GM21786 (cell line): ENCODE results near the gene SNX20.

Experiments
- ATAC-seq: cut with Tn5 transposase; IDR thresholded peaks from one replicate; pipeline ENCODE4 v1.9.1; 2021; ENCODE audit not compliant: unreplicated experiment

SNX20 gene

GRCh38 chr16:50683689-50684374 lies 2.7 kb upstream of the SNX20 start:
- ATAC-seq = peak; percentile 66

GRCh38 chr16:50680556-50680893 lies 587 bp downstream of the SNX20 start:
- no peak for ATAC-seq

GRCh38 chr16:50679676-50680555 lies 1.2 kb downstream of the SNX20 start:
- ATAC-seq = no peak

GRCh38 chr16:50679266-50679665 lies 1.8 kb downstream of the SNX20 start:
- ATAC-seq = no peak

DNA sequence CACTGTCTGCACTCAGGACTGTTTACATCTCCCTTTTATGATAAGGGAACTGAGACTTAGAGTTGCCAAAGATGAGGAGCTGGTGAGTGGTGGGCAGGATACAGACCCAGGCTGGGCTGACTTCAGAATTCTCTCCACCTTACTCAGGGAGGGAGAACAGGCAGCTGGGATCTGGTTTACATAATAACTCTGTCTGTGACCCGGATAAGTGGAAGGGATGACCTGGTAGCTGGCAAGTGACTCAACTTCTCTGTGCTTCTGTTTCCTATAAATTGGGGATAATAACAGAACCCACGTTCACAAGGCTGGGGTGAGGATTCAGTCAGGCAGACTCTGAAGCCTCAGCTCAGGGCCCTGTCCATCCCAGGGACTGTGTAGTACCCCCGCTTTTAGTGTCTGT lies 2.6 kb downstream of the SNX20 start:
- ATAC-seq = no peak

- no peak for ATAC-seq
Measured at GRCh38 chr16:50677351-50677750, 3.8 kb downstream of the SNX20 start.

GRCh38 chr16:50676684-50677225 lies 4.4 kb downstream of the SNX20 start:
- ATAC-seq = no peak

DNA sequence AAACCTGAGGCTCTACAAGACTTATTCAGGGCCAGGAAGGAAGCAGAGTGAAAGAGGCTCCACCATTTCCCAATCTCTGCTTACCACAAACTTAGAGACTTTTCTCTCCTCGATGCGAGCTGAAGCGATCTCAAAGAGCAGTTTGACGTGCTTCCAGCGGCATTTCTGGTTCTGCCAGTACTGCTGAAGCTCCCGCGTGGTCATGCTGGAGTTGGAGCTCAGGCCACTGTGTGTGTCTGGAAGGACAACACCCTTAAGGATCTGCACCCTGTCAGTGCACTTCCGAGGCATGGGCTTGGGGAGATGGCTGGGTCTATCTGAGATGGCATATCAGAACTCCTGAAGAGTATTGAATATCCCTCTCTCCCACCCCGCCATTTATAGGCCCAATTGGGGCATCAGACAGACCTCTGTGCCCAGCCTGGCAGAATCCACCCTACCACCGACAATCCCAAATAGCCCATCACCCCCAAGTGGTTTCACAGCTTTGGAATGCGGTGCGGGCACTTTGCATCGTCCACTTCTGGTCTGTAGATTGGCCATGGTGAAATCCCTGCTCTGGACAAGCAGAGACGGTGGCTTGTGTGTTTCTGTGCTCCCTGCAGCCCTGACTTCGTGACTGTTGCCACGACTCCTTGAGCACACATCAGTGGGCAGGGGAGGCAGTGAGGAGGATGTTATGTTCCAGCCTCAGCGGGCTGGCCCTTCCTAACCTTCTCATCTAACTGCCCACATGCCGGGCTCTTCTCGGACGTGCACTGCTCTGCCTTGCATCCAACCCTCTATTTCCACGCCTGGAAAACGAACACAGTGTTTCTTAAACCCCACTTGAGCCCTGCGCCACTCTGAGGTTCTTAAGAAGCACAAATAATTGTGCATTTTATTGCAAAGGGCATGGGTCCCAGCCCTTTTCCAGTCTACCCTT lies 5.2 kb downstream of the SNX20 start:
- no peak for ATAC-seq

GRCh38 chr16:50674831-50675230 lies 6.3 kb downstream of the SNX20 start:
- ATAC-seq = no peak

- ATAC-seq = no peak
Measured at GRCh38 chr16:50673496-50674275, 7.4 kb downstream of the SNX20 start.

GRCh38 chr16:50671644-50672260 lies 9.4 kb downstream of the SNX20 start:
- no peak for ATAC-seq

GRCh38 chr16:50670476-50670875 lies 10.6 kb downstream of the SNX20 start:
- no peak for ATAC-seq

DNA sequence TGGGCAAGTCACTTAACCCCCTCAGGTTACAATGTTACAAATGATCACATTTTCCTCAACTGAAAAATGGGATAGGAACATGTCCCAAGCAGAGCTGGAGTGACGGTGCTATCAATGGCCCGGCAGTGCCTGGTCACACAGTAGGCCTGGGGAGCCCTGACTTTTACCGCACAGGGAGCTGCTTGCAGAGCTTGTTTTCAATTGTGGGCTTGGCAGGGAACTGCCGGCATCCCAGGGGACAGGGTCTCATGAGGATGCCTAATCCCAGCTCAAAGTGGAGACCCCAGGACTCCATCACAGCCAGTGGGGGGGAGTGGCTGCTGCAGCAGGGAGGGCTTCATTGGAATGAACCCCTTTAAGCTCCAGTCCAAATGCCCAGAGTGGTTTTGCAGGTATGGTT lies 11.4 kb downstream of the SNX20 start:
- no peak for ATAC-seq

DNA sequence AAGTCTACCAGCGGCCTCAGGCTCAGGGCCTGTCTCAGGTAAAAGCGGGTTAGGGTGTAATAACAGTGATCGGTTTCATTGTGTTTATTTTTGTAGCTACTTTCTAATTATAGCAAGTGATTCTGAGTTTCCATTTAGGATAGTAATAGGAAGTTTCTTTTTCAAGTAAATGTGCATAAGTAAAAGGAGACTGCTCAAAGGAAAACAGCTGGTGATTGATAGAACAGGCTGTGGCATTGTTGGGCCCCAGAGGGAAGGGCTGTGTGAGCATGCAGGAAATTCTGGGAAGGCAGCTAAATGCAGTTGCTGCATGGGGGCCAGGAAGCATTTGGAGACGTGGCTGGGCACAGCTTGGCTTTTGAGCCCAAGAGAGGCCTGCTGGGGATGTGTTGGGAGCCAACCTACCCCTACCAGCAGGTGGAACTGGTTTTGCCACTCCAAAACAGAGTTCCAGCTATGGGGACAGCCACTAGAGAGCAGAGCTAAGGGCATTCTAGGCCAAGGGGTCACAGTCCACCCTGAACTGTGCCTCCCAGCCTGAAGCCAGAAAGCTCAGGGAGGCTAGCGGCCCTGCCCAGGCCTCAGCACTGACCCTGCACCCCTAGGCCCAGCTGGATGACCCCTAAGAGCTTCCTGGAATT lies 12.6 kb downstream of the SNX20 start:
- no peak for ATAC-seq

DNA sequence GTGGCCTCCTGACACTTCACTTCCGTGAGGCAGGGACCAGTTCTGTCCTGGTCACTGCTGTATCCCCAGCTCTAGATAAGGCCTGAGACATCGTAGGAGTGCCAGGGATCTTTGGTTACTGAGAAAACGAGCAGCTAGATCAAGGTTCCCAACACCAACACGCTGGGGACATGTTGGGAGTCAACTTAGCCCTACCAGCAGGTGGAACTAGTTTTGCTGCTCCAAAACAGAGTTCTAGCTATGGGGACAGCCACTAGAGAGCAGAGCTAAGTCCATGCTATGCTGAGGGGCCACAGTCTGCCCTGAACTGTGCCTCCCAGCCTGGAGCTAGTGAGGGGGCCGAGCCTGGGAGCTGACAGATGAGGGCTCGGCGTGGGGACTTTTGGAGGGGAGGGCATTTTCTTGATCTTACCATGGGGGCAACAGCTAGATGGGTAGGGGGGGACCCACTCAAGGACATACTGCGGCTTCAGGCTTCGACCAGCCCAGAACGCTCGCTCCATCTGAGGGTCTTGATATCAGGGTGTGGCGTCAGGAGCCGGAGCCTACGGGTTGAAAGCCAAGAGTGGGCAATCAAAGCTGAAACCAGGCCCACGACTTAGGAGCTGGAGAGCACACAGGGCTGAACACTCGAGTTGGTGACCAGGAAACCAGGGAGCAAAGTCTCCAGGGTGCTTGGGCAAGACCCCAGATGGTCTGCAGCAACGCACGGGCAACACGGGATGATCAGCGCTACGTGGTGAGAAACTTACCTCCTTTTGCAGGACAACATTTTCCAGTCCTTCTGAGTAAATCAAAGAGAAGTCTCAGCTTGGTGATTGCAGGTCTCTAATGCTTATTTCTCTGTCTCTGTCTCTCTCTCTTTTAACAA lies 13.4 kb downstream of the SNX20 start:
- ATAC-seq = no peak

- ATAC-seq = peak; percentile 93
Measured at GRCh38 chr16:50666658-50667496, 14.2 kb downstream of the SNX20 start.

DNA sequence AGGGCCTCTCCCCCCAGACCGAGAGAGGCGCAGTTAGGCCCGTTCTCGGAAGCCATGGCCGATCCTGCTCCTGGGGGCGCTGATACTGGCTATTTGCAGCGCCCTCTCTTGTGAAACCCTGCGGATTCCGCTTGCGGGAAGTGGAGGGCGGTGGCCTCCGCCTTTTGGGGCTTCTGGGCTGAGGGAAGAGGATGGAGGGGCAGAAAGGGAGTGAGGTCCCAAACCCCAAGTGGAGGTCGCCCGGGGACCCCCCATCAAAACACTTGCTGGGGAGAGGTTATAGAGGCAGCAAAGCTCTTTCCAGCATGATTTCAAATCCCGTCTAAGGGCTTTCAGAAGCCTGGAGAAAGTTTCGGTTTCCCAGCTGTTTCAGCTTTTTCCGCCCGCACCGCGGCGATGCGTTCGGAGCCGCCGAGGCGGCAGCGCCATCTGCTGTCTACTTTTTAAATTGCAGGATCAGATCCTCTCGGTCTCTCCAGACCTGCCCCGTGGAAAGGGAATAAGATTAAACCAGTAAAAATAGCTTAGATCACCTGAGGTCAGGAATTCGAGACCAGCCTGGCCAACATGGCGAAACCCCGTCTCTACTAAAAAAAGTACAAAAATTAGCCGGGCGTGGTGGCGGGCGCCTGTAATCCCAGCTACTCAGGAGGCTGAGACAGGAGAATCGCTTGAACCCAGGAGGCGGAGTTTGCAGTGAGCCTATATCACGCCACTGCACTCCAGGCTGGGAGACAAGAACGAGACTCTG lies 15.8 kb downstream of the SNX20 start:
- no peak for ATAC-seq
